ENCODE measurements around the gene SP3.

Gene SP3

GRCh38 chr2:173970516-173970924 lies 5.3 kb upstream of the SP3 start:
- no peak for DNase-seq (ENCODE audit: low read depth)
- no peak overlapping the region for H3K4me3 ChIP-seq (ENCODE audit: low read depth, low read length)
- TF ChIP-seq, protein P1, sequence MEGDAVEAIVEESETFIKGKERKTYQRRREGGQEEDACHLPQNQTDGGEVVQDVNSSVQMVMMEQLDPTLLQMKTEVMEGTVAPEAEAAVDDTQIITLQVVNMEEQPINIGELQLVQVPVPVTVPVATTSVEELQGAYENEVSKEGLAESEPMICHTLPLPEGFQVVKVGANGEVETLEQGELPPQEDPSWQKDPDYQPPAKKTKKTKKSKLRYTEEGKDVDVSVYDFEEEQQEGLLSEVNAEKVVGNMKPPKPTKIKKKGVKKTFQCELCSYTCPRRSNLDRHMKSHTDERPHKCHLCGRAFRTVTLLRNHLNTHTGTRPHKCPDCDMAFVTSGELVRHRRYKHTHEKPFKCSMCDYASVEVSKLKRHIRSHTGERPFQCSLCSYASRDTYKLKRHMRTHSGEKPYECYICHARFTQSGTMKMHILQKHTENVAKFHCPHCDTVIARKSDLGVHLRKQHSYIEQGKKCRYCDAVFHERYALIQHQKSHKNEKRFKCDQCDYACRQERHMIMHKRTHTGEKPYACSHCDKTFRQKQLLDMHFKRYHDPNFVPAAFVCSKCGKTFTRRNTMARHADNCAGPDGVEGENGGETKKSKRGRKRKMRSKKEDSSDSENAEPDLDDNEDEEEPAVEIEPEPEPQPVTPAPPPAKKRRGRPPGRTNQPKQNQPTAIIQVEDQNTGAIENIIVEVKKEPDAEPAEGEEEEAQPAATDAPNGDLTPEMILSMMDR (conservative IDR thresholded peaks at IDR 0.05; ENCODE audit: low read depth, low read length): no peak

DNA sequence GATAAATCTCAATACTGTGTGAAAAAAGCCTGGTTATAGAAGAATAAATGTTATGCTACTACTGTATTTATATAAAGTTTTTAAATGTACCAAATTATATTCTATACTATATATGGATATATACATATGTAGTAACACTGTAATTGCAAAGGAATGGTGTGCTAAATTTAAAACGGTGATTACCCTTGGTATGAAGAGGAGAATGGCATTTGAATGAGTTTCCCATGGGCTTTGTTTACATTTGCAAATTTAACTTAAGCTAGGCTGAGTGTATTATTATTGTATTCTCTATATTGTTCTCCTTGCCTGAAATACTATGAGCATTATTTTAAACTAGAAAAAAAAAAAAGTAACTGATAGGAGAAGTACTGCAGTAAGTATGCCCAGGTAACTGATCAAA lies 4.7 kb upstream of the SP3 start:
- H3K4me3 ChIP-seq (ENCODE audit: low read depth, low read length): no peak overlapping the region
- TF ChIP-seq, protein P1 (conservative IDR thresholded peaks at IDR 0.05; ENCODE audit: low read depth, low read length): no peak
- DNase-seq (ENCODE audit: low read depth): no peak

- no peak overlapping the region for H3K4me3 ChIP-seq (ENCODE audit: low read depth, low read length)
- no peak for DNase-seq (ENCODE audit: low read depth)
- TF ChIP-seq, protein P1 (conservative IDR thresholded peaks at IDR 0.05; ENCODE audit: low read depth, low read length): no peak
Observed at GRCh38 chr2:173968551-173968950, 3.4 kb upstream of the SP3 start.

GRCh38 chr2:173966274-173967098 lies 1.3 kb upstream of the SP3 start:
- DNase-seq (ENCODE audit: low read depth): no peak
- TF ChIP-seq, protein P1 (conservative IDR thresholded peaks at IDR 0.05; ENCODE audit: low read depth, low read length): no peak
- H3K4me3 ChIP-seq (ENCODE audit: low read depth, low read length): peak overlapping the region; percentile 89

DNA sequence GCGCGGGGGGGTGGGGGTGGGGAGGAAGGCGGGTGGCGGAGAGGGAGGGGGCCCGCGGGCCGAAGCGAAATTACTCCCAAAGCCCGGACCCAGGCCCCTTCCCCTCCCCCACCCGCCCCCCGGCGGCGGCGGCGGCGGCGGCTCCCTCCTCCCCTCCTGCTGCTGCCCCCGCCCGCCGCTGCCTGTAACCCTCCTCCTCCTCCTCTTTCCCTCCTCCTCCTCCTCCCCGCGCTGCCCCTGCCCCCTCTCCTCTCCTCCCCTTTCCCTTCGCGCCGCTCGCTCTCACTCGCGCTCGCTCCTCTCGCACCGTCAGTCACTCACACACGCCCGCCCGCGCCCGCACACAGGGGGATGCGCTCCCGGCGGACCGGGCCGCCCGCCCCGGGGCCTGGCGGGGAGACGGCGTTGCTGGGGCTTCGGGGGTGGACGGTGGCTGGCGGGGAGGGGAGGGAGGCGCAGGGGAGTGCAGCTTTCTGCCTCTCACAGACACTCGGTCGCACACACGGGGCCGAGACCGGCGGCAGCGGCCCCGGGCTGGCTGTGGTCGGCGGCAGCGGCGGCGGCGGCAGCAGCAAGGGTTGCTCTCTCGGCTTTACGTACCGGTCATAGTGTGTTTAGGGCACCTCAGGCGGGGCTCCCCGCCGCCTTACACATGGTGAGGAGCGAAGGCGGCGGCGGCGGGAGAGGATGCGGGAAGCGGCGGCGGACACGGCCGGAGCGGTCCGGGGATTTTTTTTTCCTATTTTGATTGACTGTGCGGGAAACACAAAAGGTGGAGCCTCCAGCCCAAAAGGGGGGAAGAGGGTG lies 405 bp downstream of the SP3 start:
- DNase-seq (ENCODE audit: low read depth): peak; percentile 92
- peak overlapping the region; percentile 89 for H3K4me3 ChIP-seq (ENCODE audit: low read depth, low read length)
- TF ChIP-seq, protein P1 (conservative IDR thresholded peaks at IDR 0.05; ENCODE audit: low read depth, low read length): no peak

GRCh38 chr2:173963817-173964564 lies 1.2 kb downstream of the SP3 start:
- H3K4me3 ChIP-seq (ENCODE audit: low read depth, low read length): peak overlapping the region; percentile 89
- TF ChIP-seq, protein P1 (conservative IDR thresholded peaks at IDR 0.05; ENCODE audit: low read depth, low read length): no peak
- DNase-seq (ENCODE audit: low read depth): peak; percentile 87
